NCI-H510A (cell line): ENCODE data around the gene SUCLG2.

Source experiments
- DNase-seq: peaks from one replicate; lab custom pipeline; 2025; lab: John Stamatoyannopoulos, UW

The SUCLG2 gene

DNA sequence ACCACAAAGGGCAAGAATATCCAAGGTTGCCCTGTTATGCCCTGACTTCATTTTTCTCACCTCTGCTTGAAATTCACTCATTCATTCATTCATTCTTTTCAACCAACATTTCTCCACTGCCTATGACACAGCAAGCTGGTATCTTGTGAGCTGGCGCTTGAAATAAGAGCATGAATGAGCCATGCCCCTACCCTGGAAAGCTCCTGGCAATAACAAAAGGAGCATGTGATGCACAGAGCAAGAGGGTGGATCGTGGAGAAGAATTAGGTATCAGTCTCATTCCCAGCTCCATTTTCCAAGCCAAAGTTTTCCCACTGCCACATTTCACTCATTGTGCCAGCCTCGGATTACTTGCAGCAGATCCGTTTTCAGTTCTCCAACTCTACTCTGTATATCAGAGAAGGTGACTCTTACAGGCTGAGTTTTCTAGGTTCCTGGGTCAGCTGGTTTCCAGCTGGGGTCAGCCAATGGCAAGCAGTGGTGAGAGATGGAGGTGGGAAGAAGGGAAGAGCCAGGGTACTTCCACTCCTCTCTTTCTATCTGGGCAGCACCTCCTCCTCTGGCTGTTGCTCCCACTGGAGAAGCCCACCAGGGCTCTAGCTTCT is 144.8 kb downstream of the SUCLG2 start:
- no peak for DNase-seq

DNA sequence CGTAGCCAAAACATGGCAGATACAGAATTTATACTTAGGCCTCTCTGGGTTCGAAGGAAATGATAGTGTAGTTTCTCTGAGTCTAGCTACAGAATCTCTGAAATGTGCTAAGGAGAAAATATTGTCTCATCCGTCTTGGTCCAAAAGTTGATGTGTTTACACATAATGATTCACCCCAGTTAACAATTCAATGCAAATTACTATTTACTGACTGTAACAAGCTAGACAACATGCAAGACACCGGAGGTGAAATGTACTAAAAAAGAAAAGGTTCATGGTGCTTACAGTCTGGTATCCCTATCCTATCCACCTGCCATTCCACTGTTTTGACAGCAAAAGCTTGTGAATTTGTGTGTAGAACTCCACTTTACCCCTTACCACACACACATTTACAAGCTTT is 146.8 kb downstream of the SUCLG2 start:
- no peak for DNase-seq

DNA sequence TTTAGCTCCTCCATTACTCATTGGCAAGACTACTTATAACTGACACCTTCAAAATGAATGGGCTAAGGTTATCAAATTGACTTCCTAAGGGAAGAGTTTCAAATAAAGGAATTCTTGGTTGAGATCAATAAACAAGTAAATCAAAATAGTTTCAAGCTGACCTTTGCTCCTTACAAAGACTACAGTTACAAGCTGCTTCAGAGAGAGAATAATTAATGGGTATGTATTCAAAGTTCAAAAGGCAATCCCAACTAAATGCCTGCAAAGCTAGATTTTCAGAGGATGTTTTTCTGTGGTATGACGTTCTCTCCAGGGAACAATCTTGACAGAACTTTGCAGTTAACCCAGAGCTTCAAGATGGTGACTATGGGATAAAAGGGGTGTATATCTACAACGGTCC is 153.7 kb downstream of the SUCLG2 start:
- DNase-seq: no peak

DNA sequence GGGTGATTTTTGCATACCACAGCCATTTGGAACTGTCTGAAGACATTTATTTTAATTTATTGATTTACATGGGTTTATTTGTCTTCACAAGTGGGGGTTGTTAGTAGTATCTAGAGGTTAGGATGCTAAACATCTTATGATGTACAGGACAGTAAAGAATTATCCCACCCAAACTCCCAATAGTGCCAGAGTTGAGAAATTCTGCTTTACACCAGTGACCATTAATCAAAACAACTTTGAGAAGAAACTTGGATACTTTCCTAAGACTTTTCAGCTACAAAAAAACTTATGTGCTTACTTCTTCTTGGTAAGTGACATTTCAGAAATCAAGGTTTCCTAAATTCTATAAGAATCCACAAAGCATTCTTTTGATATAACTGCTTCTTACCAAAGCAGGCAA is 156.7 kb downstream of the SUCLG2 start:
- no peak for DNase-seq

DNA sequence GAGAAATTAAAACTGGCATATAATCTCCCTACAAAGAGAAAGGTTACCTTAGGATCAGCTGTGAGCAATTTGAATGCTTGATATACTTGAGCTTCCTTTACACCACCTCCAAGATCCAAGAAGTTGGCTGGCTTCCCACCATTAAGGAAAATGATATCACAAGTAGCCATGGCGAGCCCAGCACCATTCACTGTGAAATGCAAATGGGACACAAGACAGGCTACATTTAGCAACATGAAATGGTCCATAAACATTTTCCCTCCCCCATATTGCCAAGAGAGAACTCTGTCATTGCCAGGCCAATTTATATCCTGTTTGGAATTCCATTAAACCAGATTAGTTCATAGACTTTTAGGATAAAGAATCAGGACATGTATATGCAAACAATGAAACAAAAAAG is 158.7 kb downstream of the SUCLG2 start:
- DNase-seq: no peak

DNA sequence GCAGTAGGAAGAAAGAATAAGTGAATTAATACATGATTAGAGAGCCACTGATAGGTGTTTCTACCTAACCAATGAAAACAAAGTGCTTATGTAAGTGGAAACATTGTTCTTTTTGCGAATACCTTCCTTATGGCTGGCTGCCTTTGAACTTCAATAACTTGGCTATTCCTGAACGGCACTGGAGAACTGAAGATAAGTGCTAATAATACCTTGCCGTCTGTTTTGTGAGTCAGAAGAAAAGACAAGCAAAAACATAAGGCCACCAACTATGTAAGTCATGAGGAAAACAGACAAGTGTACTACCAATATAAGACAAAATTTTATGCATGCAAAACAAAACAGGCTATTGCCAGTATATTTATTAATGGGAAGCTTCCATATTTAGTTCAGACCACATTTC is 160.6 kb downstream of the SUCLG2 start:
- DNase-seq: no peak

DNA sequence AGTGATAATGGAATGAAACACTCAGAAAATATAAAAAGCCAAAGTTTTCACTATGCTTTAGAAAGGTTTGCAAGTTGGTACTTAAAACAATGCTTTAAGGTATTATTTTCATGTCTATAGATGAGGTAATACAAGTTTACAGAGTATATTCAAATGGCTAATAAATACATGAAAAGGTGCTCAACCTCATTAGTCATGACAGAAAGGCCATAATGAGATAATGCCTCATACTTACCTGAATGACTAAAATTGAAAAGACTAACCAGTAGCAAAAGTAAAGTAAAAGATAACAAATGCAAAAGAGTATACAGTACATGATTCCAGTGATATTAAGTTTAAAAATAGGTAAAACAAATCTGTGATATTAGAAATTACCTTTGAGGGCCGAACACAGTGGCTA is 163.8 kb downstream of the SUCLG2 start:
- no peak for DNase-seq

DNA sequence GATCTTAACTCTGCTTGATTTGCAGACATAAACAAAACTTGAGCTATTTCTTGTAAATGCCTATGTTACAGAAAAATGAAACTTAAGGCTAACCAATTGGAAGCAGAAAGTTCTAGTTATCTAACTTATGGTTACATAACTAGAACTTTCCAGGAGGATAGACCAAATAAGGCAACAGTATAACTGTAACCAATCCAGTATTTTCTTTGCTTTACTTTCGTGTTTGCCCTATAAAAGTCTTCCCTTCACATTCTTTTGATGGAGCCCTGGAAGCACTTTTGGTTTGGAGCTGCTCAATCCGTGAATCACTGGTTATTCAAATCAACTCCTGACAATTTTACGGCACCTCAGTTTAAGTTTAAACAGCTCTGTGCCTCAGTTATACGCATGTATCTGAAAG is 164.6 kb downstream of the SUCLG2 start:
- DNase-seq: no peak

DNA sequence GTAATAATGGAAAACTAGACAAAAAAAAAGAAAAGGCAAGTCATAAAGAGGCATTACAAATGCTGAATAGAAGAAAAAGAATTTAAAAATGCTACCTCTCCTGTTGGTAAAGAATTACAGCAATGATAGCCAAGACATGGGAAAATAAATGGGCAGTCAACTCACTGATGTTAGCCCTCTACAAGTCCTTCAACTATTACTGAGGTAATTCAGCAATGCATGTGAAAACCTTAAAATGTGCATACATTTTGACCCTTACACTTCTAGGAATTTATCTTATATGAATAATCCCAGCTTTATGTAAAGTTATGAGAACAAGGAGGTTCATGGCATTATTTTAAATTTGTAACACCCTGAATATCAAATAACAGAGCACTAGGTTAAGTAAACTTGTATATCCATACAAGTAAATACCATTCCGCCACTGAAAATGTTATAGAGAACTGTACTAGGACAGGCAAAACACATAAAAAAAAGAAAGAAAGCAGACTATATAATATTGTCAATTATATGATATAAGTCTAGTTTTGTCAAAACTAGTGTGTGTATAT is 166.8 kb downstream of the SUCLG2 start:
- no peak for DNase-seq

DNA sequence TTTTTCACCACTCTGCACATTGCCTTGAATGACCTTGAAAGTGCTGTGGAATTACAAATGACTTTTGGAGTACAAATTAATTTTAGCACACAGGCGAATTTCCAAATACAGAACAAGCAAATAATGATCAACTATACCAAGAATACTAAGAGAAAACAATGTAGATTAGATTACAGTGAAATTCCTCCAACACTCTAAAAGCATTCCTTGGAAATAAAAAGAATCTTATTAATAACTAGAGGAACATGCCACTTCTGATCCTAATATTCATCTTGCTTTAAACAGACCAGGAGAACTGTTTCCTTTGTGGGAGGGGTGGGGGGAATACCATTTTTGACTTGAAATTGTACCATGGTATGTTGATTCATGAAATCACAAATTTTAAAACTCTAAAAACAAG is 167.5 kb downstream of the SUCLG2 start:
- no peak for DNase-seq

DNA sequence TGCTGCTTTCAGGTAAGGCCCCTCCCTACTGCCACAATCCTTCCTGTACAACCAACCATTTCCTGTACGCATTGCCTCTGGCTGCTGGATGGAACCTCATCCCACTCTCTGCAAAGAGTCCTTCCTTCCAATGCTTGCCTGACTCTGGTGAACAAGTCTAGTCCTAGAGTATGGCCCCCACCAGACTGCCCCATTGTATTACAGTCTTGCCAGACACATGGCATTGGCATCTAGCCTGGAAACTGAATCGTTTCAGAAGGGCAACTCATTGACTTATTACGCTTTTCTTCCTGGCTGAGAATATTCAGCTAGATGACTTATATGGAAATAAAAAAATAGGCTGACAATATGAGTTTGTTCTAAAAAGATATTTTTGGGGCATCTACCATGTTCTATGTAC is 170.3 kb downstream of the SUCLG2 start:
- no peak for DNase-seq

DNA sequence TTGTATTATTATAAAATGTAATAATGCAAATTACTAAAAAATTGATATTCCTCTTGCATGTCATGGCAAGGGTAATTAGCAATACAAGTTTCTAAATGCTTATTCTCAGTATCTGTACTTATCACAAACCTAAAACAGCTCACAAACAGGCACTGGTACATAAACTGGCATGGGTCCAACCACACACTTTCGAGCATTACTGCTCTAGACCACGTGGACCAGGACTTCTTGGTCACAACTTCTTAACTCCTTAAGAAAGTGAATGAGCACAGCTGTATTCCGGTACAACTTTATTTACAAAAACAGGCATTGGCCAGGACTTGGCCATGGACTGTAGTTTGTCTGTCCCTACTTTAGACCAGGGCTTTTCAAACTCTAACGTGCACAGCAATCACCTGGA is 173.3 kb downstream of the SUCLG2 start:
- DNase-seq: no peak

DNA sequence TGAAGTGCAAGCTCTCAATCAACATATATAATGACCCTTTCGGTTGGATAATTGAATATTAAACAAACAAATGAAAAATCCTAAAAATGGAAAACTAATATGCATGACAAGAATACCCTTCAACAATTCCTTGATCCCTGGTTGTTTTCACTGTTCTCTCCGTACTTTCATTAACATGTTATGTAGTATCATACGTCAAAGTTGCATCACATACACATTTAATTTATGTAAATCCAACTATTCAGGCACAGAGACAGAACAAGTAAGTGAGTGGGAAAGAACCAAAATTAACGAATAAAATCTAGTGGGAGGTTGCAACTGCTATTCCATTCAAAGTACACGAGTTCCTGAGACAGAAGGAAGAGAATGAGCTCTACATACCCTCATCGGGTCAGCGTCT is 176.0 kb downstream of the SUCLG2 start:
- no peak for DNase-seq

DNA sequence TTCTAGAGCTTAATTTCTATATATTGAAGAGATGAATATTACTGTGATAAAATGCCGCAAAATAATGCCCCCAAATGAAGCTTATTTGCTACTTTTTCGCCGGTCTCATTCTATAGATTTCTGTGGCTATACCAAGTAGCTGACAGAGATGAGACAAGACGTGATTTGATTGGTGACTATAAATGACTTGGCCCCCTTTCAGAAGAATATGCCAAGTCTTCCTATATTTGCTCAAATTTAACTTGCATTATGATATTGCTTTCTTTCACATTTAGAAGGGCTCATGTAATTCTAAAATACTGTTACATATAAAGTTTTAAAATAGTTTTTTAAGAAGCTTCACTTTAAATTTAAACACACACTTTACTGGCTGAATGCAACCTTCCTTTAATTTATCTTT is 180.1 kb downstream of the SUCLG2 start:
- no peak for DNase-seq

DNA sequence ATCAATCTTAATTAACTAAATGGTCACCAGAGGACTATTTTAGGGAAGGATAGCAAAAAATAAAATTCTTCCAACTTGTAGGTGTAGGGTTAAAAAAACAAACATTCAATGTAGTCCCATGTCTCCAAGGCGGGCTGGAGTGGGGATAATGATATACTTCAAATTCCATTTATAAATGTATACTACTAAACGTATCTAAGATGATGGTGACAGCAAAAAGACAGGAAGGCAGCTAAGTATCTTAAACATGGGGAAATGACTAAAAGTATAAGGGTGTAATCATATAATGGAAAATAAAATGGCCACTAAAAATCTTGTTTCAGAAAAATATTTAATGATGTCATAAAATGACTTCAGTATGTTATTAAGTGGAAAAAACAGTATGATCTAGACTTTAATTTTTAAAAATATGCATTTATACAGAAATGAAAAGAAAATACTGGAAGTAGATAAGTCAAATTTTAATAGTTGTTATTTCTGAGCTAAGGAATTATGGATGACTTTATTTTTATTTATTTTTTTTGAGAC is 181.7 kb downstream of the SUCLG2 start:
- no peak for DNase-seq

DNA sequence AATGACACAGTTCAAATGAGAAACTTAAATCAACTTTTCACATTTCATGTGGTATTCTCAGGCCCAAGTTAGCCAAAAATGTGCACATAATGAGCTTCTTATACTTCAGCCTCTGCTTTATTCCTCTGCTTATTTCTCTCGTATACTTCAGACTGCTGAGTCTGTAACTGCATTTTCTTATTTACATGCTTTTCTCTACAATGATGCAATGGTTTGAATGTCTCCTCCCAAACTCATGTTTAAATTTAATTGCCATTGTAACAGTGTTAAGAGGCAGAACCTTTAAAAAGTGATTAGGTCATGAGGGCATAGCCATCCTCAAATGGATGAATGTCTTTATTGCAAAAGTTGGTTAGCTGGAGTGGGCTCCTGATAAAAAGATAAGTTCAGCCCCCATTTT is 184.2 kb downstream of the SUCLG2 start:
- no peak for DNase-seq

DNA sequence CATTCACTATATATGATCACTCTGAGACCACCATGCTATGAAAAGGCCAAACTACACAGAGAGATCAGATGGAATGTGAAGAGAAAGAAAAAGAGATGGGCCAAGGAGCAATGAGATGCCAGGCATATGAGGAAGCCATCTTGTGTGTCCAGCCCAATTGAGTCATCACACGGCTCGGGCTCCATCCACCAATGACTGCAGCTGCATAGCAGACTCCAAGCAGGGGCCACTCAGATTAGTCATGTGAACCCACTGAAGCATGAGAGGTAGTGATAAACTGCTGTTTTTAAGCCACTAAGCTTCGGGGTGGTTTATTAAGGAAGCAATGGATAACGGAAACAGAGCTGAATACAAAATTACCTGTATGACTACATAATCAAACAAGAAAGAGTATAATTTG is 185.9 kb downstream of the SUCLG2 start:
- DNase-seq: no peak

DNA sequence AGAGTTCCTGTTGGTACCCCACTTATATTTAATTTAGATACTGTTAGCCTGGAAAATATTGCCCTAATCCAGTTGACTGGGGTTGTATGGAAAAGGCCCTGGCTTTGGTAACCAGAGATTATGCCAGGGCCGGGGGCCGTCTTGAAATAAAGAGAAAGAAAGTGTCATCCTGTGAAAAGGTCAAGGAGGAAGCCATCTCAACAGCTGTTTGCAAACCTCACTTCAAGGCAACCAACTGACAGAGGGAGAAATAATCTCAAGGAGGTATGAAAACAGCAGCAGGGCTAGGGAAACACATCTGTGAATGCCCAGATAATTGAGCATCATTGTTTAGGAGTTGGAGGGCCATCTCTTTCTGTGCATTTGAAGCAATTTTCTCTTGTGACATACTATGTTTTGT is 190.8 kb downstream of the SUCLG2 start:
- no peak for DNase-seq

DNA sequence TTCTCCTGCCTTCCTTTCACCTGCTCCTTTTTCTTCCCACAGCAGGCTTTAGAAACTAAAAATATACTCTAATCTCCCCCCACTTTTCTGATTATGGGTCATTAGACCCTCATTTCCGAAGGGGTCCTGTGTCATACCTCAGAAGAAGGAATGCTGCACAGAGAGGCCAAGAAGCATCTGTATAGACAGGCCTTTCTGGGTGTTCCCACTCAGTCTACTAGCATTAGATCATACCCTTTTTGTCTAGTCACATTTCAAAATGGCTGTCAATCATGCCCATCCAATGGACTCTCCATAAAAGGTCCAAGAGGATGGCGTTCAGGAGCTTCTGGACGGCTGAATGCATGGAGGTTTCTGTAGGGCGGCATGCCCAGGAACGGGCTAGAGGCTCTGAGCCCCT is 192.2 kb downstream of the SUCLG2 start:
- no peak for DNase-seq

DNA sequence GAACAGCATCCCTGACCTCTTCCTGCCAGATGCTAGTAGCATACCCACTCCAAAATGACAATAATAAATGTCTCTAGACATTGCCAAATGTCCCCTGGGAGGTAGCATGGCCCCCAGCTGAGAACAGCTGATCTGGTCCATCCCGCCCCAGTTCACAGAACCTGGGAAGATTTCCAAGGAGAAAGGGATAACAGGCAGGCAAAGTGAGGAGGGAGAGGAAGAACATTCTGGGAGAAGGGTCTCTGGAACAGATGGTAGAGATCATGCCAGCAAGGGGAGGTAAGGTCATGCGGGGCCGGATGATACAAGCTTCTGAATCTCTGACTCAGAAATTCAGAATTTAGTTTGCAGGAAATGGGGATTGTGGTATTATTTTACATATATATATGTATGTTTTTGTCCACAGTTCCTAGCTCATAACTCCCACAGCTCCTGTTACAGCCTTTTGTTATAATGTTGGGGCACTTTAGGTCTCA is 192.7 kb downstream of the SUCLG2 start:
- no peak for DNase-seq

DNA sequence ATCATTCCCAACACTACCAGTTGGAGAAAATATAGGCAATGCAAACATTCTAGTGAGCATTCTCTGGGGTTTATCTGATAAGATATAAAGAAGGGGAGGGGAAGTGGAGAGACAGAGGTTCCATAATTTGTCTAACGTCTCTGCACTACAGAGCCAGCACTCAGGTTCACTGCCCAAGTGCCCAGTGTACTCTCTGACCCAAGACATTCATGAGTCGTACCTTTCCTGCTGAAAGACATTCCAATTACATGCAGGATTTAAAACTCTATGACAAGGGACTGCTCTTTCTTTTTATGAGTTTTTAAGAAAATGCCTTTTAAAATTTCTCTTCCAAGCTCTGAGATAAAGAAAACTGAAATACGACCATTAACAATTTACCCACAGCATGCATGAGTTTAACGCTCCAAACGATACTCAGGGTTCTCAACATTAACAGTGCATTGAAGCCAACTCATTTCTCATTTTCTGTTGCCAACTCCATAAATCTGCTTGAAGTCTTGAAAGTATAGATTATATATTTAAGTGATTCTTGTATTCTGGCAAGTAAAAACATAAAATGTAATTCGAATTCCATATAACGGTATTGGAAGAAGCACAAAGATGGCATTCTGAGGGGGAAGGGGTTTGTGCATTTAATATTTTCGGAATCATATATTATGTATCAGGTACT is 193.4 kb downstream of the SUCLG2 start:
- no peak for DNase-seq

DNA sequence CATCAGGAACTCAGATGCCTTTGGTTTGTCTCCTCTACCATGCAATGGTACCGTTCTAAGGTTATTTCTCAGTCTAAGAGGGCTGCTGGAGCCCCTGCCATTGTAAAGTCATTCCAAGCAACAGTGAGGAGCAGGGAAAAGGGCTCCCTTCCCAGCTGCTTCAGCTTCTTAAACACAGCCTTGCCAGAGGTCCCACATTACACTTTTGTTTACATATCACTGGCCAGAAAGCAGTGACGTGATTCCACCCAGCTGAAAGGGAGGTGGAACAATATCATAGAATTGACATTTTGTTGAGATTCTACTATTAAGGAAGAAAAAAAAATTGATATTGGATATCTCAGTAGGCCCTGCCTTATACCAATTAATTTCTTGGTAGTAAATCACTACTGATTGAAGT is 194.6 kb downstream of the SUCLG2 start:
- no peak for DNase-seq

DNA sequence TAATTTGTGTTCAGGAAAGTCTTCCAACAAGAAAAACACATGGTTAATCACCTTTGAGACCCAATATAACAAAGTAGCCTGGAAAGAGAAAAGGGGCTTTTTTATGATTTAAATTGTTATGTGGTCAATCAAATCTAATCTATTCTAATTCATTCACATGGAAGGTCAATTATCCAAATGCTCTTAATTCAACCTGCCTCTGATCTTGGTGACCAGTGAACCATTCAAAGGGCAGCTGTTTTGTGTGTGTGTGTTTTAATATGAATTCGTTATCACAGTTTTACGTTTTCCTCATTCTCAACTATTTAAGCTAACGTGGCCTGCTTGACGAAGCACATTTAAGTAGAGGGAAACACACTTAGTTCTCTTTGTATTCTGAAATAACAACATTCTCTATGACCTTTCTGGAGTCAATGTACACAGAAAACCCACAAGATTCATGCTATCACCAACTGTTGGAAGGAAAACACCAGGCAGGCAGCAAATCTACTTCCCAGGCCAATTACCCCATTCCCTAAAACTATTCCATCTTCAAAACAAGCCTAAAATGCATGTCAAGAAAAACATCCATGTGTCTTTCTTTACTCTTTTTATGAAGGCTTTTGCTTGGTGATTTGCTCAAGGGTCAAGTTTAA is 195.4 kb downstream of the SUCLG2 start:
- no peak for DNase-seq
